ENCODE results near the gene TRIM65. TPM values are rescaled to one million over a fixed set of nuclear protein-coding genes. Genes with fewer than 3 reads are reported as not detected.

The TRIM65 gene
- total and polyA plus RNA-seq, 2 of the 13 experiments (the other 11 are each of a cell fraction or from before 2014, with no cell fraction given), result 10.3 to 22.4 TPM

DNA sequence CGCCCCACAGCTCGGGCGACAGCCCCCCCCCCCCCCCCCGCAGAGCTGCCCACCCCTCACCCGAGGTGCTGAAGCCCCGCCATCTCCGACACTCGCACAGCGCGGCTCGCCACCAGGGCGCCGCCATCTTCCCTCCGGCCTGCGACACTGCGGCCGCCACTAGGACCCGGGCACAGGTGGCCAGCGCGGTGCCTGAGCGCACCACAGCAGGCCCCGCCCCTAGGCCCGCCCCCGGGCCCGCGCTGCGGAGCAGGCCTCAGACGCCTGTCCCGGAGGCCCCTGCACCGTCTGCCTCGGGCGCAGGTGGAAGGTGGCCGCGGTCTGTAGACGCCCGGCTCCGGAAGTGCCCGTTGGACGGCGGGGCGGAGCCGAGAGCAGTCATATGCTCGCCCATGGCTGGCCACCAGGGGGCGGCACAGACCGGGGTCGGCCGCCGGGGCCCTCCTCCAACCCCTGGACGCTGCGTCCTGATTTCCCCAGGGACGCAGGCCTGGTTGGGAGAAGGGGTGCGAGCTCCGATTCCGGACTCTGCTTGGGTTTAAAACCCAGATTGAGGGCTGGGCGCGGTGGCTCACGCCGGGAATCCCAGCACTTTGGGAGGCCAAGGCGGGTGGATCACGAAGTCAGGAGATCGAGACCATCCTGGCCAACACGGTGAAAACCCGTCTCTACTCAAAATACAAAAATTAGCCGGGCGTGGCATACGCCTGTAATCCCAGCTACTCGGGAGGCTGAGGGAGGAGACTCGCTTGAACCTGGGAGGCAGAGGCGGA is 8.2 kb upstream of the TRIM65 start, which contains the start of gene MRPL38 (continued):
- TF ChIP-seq, protein P1, sequence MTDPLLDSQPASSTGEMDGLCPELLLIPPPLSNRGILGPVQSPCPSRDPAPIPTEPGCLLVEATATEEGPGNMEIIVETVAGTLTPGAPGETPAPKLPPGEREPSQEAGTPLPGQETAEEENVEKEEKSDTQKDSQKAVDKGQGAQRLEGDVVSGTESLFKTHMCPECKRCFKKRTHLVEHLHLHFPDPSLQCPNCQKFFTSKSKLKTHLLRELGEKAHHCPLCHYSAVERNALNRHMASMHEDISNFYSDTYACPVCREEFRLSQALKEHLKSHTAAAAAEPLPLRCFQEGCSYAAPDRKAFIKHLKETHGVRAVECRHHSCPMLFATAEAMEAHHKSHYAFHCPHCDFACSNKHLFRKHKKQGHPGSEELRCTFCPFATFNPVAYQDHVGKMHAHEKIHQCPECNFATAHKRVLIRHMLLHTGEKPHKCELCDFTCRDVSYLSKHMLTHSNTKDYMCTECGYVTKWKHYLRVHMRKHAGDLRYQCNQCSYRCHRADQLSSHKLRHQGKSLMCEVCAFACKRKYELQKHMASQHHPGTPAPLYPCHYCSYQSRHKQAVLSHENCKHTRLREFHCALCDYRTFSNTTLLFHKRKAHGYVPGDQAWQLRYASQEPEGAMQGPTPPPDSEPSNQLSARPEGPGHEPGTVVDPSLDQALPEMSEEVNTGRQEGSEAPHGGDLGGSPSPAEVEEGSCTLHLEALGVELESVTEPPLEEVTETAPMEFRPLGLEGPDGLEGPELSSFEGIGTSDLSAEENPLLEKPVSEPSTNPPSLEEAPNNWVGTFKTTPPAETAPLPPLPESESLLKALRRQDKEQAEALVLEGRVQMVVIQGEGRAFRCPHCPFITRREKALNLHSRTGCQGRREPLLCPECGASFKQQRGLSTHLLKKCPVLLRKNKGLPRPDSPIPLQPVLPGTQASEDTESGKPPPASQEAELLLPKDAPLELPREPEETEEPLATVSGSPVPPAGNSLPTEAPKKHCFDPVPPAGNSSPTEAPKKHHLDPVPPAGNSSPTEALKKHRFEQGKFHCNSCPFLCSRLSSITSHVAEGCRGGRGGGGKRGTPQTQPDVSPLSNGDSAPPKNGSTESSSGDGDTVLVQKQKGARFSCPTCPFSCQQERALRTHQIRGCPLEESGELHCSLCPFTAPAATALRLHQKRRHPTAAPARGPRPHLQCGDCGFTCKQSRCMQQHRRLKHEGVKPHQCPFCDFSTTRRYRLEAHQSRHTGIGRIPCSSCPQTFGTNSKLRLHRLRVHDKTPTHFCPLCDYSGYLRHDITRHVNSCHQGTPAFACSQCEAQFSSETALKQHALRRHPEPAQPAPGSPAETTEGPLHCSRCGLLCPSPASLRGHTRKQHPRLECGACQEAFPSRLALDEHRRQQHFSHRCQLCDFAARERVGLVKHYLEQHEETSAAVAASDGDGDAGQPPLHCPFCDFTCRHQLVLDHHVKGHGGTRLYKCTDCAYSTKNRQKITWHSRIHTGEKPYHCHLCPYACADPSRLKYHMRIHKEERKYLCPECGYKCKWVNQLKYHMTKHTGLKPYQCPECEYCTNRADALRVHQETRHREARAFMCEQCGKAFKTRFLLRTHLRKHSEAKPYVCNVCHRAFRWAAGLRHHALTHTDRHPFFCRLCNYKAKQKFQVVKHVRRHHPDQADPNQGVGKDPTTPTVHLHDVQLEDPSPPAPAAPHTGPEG (CRISPR knock-in tag; IDR thresholded peaks at IDR 0.05), result peak; percentile 68
- TF ChIP-seq, protein P2, sequence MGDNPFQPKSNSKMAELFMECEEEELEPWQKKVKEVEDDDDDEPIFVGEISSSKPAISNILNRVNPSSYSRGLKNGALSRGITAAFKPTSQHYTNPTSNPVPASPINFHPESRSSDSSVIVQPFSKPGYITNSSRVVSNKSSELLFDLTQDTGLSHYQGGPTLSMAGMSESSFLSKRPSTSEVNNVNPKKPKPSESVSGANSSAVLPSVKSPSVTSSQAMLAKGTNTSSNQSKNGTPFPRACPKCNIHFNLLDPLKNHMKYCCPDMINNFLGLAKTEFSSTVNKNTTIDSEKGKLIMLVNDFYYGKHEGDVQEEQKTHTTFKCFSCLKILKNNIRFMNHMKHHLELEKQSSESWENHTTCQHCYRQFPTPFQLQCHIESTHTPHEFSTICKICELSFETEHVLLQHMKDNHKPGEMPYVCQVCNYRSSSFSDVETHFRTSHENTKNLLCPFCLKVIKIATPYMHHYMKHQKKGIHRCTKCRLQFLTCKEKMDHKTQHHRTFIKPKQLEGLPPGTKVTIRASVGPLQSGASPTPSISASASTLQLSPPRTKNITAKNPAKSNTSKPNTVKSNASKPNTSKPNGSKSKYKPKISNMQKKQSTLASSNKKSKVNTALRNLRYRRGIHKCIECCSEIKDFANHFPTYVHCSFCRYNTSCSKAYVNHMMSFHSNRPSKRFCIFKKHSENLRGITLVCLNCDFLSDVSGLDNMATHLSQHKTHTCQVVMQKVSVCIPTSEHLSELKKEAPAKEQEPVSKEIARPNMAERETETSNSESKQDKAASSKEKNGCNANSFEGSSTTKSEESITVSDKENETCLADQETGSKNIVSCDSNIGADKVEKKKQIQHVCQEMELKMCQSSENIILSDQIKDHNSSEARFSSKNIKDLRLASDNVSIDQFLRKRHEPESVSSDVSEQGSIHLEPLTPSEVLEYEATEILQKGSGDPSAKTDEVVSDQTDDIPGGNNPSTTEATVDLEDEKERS (CRISPR knock-in tag; IDR thresholded peaks at IDR 0.05), result peak; percentile 51; the same call in 1 of the 2 replicates
- TF ChIP-seq KLF11 (CRISPR knock-in tag; IDR thresholded peaks at IDR 0.05), result peak; percentile 94
- peak; percentile 84; the same call in 1 of the 2 replicates for TF ChIP-seq ZNF460 (CRISPR knock-in tag; IDR thresholded peaks at IDR 0.05; ENCODE audit: borderline replicate concordance)
- no peak for TF ChIP-seq ZNF703 (CRISPR knock-in tag; IDR thresholded peaks at IDR 0.05; ENCODE audit: borderline replicate concordance)
- peak; percentile 92 for TF ChIP-seq TAF1 (CRISPR knock-in tag; IDR thresholded peaks at IDR 0.05)
- TF ChIP-seq TEAD2 (CRISPR knock-in tag; IDR thresholded peaks at IDR 0.05), result no peak
- peak; percentile 91; the same call in 1 of the 2 replicates for TF ChIP-seq ZBTB3 (CRISPR knock-in tag; IDR thresholded peaks at IDR 0.05; ENCODE audit: borderline replicate concordance, low read depth)
- peak; percentile 91; the same call in 1 of the 2 replicates for TF ChIP-seq RFXAP (CRISPR knock-in tag; IDR thresholded peaks at IDR 0.05; ENCODE audit: borderline replicate concordance)
- no peak; the same call in 1 of the 2 replicates for TF ChIP-seq ZNF746 (CRISPR knock-in tag; IDR thresholded peaks at IDR 0.05)
- peak; percentile 95 for TF ChIP-seq GABPB1 (CRISPR knock-in tag; IDR thresholded peaks at IDR 0.05)
- TF ChIP-seq, protein P3, sequence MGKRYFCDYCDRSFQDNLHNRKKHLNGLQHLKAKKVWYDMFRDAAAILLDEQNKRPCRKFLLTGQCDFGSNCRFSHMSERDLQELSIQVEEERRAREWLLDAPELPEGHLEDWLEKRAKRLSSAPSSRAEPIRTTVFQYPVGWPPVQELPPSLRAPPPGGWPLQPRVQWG (CRISPR knock-in tag; IDR thresholded peaks at IDR 0.05; ENCODE audit: borderline replicate concordance, low read depth), result no peak
- TF ChIP-seq, protein P4, sequence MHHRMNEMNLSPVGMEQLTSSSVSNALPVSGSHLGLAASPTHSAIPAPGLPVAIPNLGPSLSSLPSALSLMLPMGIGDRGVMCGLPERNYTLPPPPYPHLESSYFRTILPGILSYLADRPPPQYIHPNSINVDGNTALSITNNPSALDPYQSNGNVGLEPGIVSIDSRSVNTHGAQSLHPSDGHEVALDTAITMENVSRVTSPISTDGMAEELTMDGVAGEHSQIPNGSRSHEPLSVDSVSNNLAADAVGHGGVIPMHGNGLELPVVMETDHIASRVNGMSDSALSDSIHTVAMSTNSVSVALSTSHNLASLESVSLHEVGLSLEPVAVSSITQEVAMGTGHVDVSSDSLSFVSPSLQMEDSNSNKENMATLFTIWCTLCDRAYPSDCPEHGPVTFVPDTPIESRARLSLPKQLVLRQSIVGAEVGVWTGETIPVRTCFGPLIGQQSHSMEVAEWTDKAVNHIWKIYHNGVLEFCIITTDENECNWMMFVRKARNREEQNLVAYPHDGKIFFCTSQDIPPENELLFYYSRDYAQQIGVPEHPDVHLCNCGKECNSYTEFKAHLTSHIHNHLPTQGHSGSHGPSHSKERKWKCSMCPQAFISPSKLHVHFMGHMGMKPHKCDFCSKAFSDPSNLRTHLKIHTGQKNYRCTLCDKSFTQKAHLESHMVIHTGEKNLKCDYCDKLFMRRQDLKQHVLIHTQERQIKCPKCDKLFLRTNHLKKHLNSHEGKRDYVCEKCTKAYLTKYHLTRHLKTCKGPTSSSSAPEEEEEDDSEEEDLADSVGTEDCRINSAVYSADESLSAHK (CRISPR knock-in tag; IDR thresholded peaks at IDR 0.05; ENCODE audit: borderline replicate concordance), result peak; percentile 87; the same call in 1 of the 2 replicates
- TF ChIP-seq YEATS2 (CRISPR knock-in tag; IDR thresholded peaks at IDR 0.05; ENCODE audit: borderline replicate concordance), result peak; percentile 95
- TF ChIP-seq SCMH1 (CRISPR knock-in tag; IDR thresholded peaks at IDR 0.05; ENCODE audit: borderline replicate concordance), result no peak
- TF ChIP-seq SAFB2 (CRISPR knock-in tag; IDR thresholded peaks at IDR 0.05; ENCODE audit: borderline replicate concordance, low read depth), result peak; percentile 97; the same call in 1 of the 2 replicates

Measured in HepG2 (cell line).